Body of pancreas (tissue), 4 donors: ENCODE data around the gene GGCT. TPM values are rescaled to one million over a fixed set of nuclear protein-coding genes. Genes with fewer than 3 reads are reported as not detected.

Experiments
- ATAC-seq: fragments of 150-250 bp; one replicate; pipeline ENCODE4 v1.9.1; 2016
- DNase-seq, 4 donors: peaks; one replicate each; pipeline ENCODE4 v3.0.0-alpha.2; 2019
- H3K27ac ChIP-seq, 4 donors: fragments of 200-600 bp; sonication (generic); 1 replicate in 3 of 4; 2 replicates in 1 of 4; pipeline versions ENCODE4 v1.5.1 to v1.6.1; 2016 to 2019; ENCODE audit warnings: mild to moderate bottlenecking in 1 of 4, mixed read lengths in 1 of 4, moderate library complexity in 1 of 4
- H3K27me3 ChIP-seq, 2 donors: fragments of 200-600 bp; sonication (generic); one replicate each; pipeline ENCODE4 v1.6.0; 2016; ENCODE audit warnings: mild to moderate bottlenecking in 1 of 2
- H3K36me3 ChIP-seq, 2 donors: fragments of 200-600 bp; sonication (generic); replicated peaks in 1 of 2; 2 replicates each; pipeline ENCODE4 v1.5.1; 2016; ENCODE audit warnings: low read depth in 2 of 2; ENCODE audit not compliant: insufficient read depth in 1 of 2
- H3K4me1 ChIP-seq: fragments of 200-600 bp; sonication (generic); one replicate; pipeline ENCODE4 v1.6.0; 2016
- H3K4me3 ChIP-seq, 2 donors: fragments of 200-600 bp; sonication (generic); 1 replicate in 1 of 2; 2 replicates in 1 of 2; pipeline ENCODE4 v1.5.1; 2016 to 2019
- H3K9me3 ChIP-seq, 3 donors: fragments of 200-600 bp; sonication (generic); 1 replicate in 2 of 3; 2 replicates in 1 of 3; pipeline ENCODE4 v1.5.1; 2016
- CTCF ChIP-seq, 7 experiments: fragments of 450-650 bp in 4 of 7; fragments of 200-600 bp in 3 of 7; sonication (generic) in 3 of 7; IDR thresholded peaks; one replicate each; pipeline ENCODE4 v1.5.1; 2016 to 2019; ENCODE audit warnings: antibody characterized with exemption in 7 of 7
- POLR2A ChIP-seq, 3 donors: fragments of 450-650 bp; IDR thresholded peaks; one replicate each; pipeline ENCODE4 v1.6.1; 2016; ENCODE audit warnings: antibody characterized with exemption in 3 of 3, mild to moderate bottlenecking in 2 of 3
- WGBS, 2 donors: methylation state at CpG; one replicate each; pipeline ENCODE4 v1.1.5; 2017; 5-methylcytosine and 5-hydroxymethylcytosine counted together
- intact Hi-C: fragments of 100-400 bp; cut with DNase I; formaldehyde crosslinking; loops from one replicate; pipeline ENCODE4 v1.15.1; 2023
- total RNA-seq, 2 donors: library from RNA; depleted of rRNA; stranded (reverse); fragments of >200 nt; gene quantifications; one replicate each; pipeline ENCODE4 v1.1.0, GENCODE V29; 2016

The GGCT gene
- total RNA-seq, 2 donors from 2014 or later, result 13.5 to 42.2 TPM

- Histone ChIP-seq H3K27ac (no peak overlapping the region), H3K9me3 (no peaks in the 10 kb centered on the region), H3K4me1 (peaks cover 23% of the 10 kb centered on the region), H3K27me3 (no peaks in the 10 kb centered on the region), H3K4me3 (no peak overlapping the region), H3K36me3 (peaks cover 0 to 2% of the 10 kb centered on the region in 2 donors)
- DNase-seq, result peak in 1 of 4 donors; percentile 7
- WGBS, 2 donors, result 91 to 97% methylated on average over 14 to 24 of the region's 29 CpGs
- no peak for TF ChIP-seq POLR2A (IDR thresholded peaks at IDR 0.05)
- TF ChIP-seq CTCF (IDR thresholded peaks at IDR 0.05), result no peak
- intact Hi-C loops, result no loop called here
- no peak for ATAC-seq
Measured at GRCh38 chr7:30451539-30452279, 52.9 kb downstream of the GGCT start.

GRCh38 chr7:30450983-30451497, 53.6 kb downstream of the GGCT start:
- 84 to 90% methylated on average over 8 to 20 of the region's 22 CpGs for WGBS, 2 donors
- peaks cover 23% of the 10 kb centered on the region for H3K4me1 ChIP-seq
- no peak overlapping the region for H3K27ac ChIP-seq
- intact Hi-C loops, result no loop called here
- DNase-seq (no peak), ATAC-seq (no peak)
- peaks cover 0 to 2% of the 10 kb centered on the region in 2 donors for H3K36me3 ChIP-seq
- H3K27me3 ChIP-seq, result no peaks in the 10 kb centered on the region
- TF ChIP-seq POLR2A (IDR thresholded peaks at IDR 0.05), result no peak
- no peak for TF ChIP-seq CTCF (IDR thresholded peaks at IDR 0.05)
- H3K4me3 ChIP-seq, result no peak overlapping the region
- no peaks in the 10 kb centered on the region for H3K9me3 ChIP-seq

GRCh38 chr7:30450240-30450982, 54.2 kb downstream of the GGCT start:
- H3K27me3 ChIP-seq, result no peaks in the 10 kb centered on the region
- H3K4me3 ChIP-seq, result no peak overlapping the region
- ATAC-seq (peak; percentile 43), DNase-seq (peak in 2 of 4 donors; percentile 28 to 58)
- H3K4me1 ChIP-seq, result peaks cover 23% of the 10 kb centered on the region
- H3K9me3 ChIP-seq, result no peaks in the 10 kb centered on the region
- peaks cover 0 to 2% of the 10 kb centered on the region in 2 donors for H3K36me3 ChIP-seq
- no peak overlapping the region for H3K27ac ChIP-seq
- intact Hi-C loops, result no loop called here
- WGBS, 2 donors, result 31 to 45% methylated on average over 6 of the region's 6 CpGs
- TF ChIP-seq CTCF (IDR thresholded peaks at IDR 0.05) (no peak), POLR2A (IDR thresholded peaks at IDR 0.05) (no peak)

GRCh38 chr7:30448461-30449189, 56.0 kb downstream of the GGCT start:
- DNase-seq (no peak), ATAC-seq (no peak)
- peaks cover 23% of the 10 kb centered on the region for H3K4me1 ChIP-seq
- peaks cover 0 to 2% of the 10 kb centered on the region in 2 donors for H3K36me3 ChIP-seq
- no peak overlapping the region for H3K27ac ChIP-seq
- 83 to 85% methylated on average over 4 to 10 of the region's 10 CpGs for WGBS, 2 donors
- no peaks in the 10 kb centered on the region for H3K27me3 ChIP-seq
- no peaks in the 10 kb centered on the region for H3K9me3 ChIP-seq
- TF ChIP-seq POLR2A (IDR thresholded peaks at IDR 0.05) (no peak), CTCF (IDR thresholded peaks at IDR 0.05) (no peak)
- no peak overlapping the region for H3K4me3 ChIP-seq
- intact Hi-C loops, result no loop called here
